ENCODE measurements around the gene ADAM17. TPM values are rescaled to one million over a fixed set of nuclear protein-coding genes. Genes with fewer than 3 reads are reported as not detected.

Gene ADAM17
- total and polyA plus RNA-seq, 2 donors (not counting 1 experiment from before 2014, with no cell fraction given): 12.3 to 69.9 TPM

- Histone ChIP-seq H3K4me2 (ENCODE audit: extremely low read depth, insufficient read depth, low read length) (no peak overlapping the region), H3K4me1 (ENCODE audit: control insufficient read depth, extremely low read depth, insufficient read depth, low read length) (no peaks in the 10 kb centered on the region), H4K20me1 (ENCODE audit: control insufficient read depth, extremely low read depth, insufficient read depth, low read length) (no peaks in the 10 kb centered on the region), H3K79me2 (ENCODE audit: control insufficient read depth, insufficient read depth, low read length) (no peaks in the 10 kb centered on the region), H2AFZ (ENCODE audit: low read length) (no peak overlapping the region), H3K4me3 (replicated peaks in 1 of 4; ENCODE audit: control extremely low read depth in 1 of 4, insufficient read depth in 1 of 4, low read depth in 3 of 4, low read length in 4 of 4) (no peak overlapping the region), H3K9me3 (ENCODE audit: control insufficient read depth, insufficient read depth, low read depth, low read length) (no peaks in the 10 kb centered on the region), H3K27ac (ENCODE audit: insufficient read depth, low read length) (no peak overlapping the region), H3K9ac (ENCODE audit: insufficient read depth, low read length) (no peak overlapping the region), H3K36me3 (ENCODE audit: control insufficient read depth, insufficient read depth, low read length) (peaks cover 7% of the 10 kb centered on the region), H3K27me3 (ENCODE audit: control insufficient read depth, insufficient read depth, low read length) (no peaks in the 10 kb centered on the region)
- DNase-seq (ENCODE audit: low read depth in 2 of 2): no peak
- no peak for TF ChIP-seq EZH2 (IDR thresholded peaks at IDR 0.05; ENCODE audit: low read length, missing control alignments)
- no peak for TF ChIP-seq CTCF (conservative IDR thresholded peaks at IDR 0.05 in 1 of 2, IDR thresholded peaks at IDR 0.05 in 1 of 2; ENCODE audit: low read depth in 1 of 2, low read length in 2 of 2)
Observed at GRCh38 chr2:9467687-9468086, 87.9 kb downstream of the ADAM17 start.

GRCh38 chr2:9466147-9466683 lies 89.4 kb downstream of the ADAM17 start:
- Histone ChIP-seq H3K4me3 (replicated peaks in 1 of 4; ENCODE audit: control extremely low read depth in 1 of 4, insufficient read depth in 1 of 4, low read depth in 3 of 4, low read length in 4 of 4) (no peak overlapping the region), H3K9ac (ENCODE audit: insufficient read depth, low read length) (no peak overlapping the region), H3K9me3 (ENCODE audit: control insufficient read depth, insufficient read depth, low read depth, low read length) (no peaks in the 10 kb centered on the region), H3K36me3 (ENCODE audit: control insufficient read depth, insufficient read depth, low read length) (peaks cover 7% of the 10 kb centered on the region), H3K27me3 (ENCODE audit: control insufficient read depth, insufficient read depth, low read length) (no peaks in the 10 kb centered on the region), H3K27ac (ENCODE audit: insufficient read depth, low read length) (no peak overlapping the region), H3K79me2 (ENCODE audit: control insufficient read depth, insufficient read depth, low read length) (no peaks in the 10 kb centered on the region), H3K4me1 (ENCODE audit: control insufficient read depth, extremely low read depth, insufficient read depth, low read length) (no peaks in the 10 kb centered on the region), H2AFZ (ENCODE audit: low read length) (no peak overlapping the region), H4K20me1 (ENCODE audit: control insufficient read depth, extremely low read depth, insufficient read depth, low read length) (no peaks in the 10 kb centered on the region), H3K4me2 (ENCODE audit: extremely low read depth, insufficient read depth, low read length) (no peak overlapping the region)
- DNase-seq (ENCODE audit: low read depth in 2 of 2): no peak
- TF ChIP-seq EZH2 (IDR thresholded peaks at IDR 0.05; ENCODE audit: low read length, missing control alignments): no peak
- no peak for TF ChIP-seq CTCF (conservative IDR thresholded peaks at IDR 0.05 in 1 of 2, IDR thresholded peaks at IDR 0.05 in 1 of 2; ENCODE audit: low read depth in 1 of 2, low read length in 2 of 2)

- TF ChIP-seq CTCF (conservative IDR thresholded peaks at IDR 0.05 in 1 of 2, IDR thresholded peaks at IDR 0.05 in 1 of 2; ENCODE audit: low read depth in 1 of 2, low read length in 2 of 2) (no peak), EZH2 (IDR thresholded peaks at IDR 0.05; ENCODE audit: low read length, missing control alignments) (no peak)
- H3K4me3 ChIP-seq (replicated peaks in 1 of 4; ENCODE audit: control extremely low read depth in 1 of 4, insufficient read depth in 1 of 4, low read depth in 3 of 4, low read length in 4 of 4): no peak overlapping the region
- DNase-seq (ENCODE audit: low read depth in 2 of 2): no peak
- H4K20me1 ChIP-seq (ENCODE audit: control insufficient read depth, extremely low read depth, insufficient read depth, low read length): no peaks in the 10 kb centered on the region
- H3K36me3 ChIP-seq (ENCODE audit: control insufficient read depth, insufficient read depth, low read length): peaks cover 7% of the 10 kb centered on the region
- no peak overlapping the region for H3K27ac ChIP-seq (ENCODE audit: insufficient read depth, low read length)
- H3K4me2 ChIP-seq (ENCODE audit: extremely low read depth, insufficient read depth, low read length): no peak overlapping the region
- no peaks in the 10 kb centered on the region for H3K27me3 ChIP-seq (ENCODE audit: control insufficient read depth, insufficient read depth, low read length)
- H3K4me1 ChIP-seq (ENCODE audit: control insufficient read depth, extremely low read depth, insufficient read depth, low read length): no peaks in the 10 kb centered on the region
- H3K9ac ChIP-seq (ENCODE audit: insufficient read depth, low read length): no peak overlapping the region
- H3K9me3 ChIP-seq (ENCODE audit: control insufficient read depth, insufficient read depth, low read depth, low read length): no peaks in the 10 kb centered on the region
- H2AFZ ChIP-seq (ENCODE audit: low read length): no peak overlapping the region
- H3K79me2 ChIP-seq (ENCODE audit: control insufficient read depth, insufficient read depth, low read length): no peaks in the 10 kb centered on the region
Observed at GRCh38 chr2:9465170-9465569, 90.5 kb downstream of the ADAM17 start.

Measured in fibroblast of lung (primary cell).